T-helper 17 cell (primary cell): ENCODE results near the gene RNF151. TPM values are rescaled to one million over a fixed set of nuclear protein-coding genes. Genes with fewer than 3 reads are reported as not detected.
"Not testable (repeated sequence)": the region's sequence is repeated elsewhere in the genome, so short reads cannot be mapped to it uniquely, and the experiment has no call there.

Source experiments
- ATAC-seq: fragments of 150-1000 bp; cut with Tn5 transposase; 2 replicates; pipeline ENCODE4 v1.10.0; 2021; ENCODE audit warnings: mild to moderate bottlenecking, moderate library complexity
- DNase-seq, 3 donors: peaks; one replicate each; pipeline versions ENCODE4 v3.0.0 to v3.0.0-alpha.2; 2020 to 2021
- H3K9me3 ChIP-seq: one replicate; pipeline ENCODE4 v1.7.0; 2013; ENCODE audit warnings: low read length, mild to moderate bottlenecking; ENCODE audit not compliant: control insufficient read depth, poor library complexity, severe bottlenecking
- H3K27ac Mint-ChIP-seq: one replicate; pipeline ENCODE4 v1.8.0; 2022; ENCODE audit warnings: mild to moderate bottlenecking, moderate library complexity, mixed read lengths
- H3K27me3 Mint-ChIP-seq: one replicate; pipeline ENCODE4 v1.8.0; 2022; ENCODE audit warnings: mixed read lengths
- H3K36me3 Mint-ChIP-seq: one replicate; pipeline ENCODE4 v1.8.0; 2022; ENCODE audit warnings: low read depth, mixed read lengths
- H3K4me1 Mint-ChIP-seq: one replicate; pipeline ENCODE4 v1.8.0; 2022; ENCODE audit warnings: mild to moderate bottlenecking, mixed read lengths
- H3K4me3 Mint-ChIP-seq: one replicate; pipeline ENCODE4 v1.8.0; 2022; ENCODE audit warnings: mild to moderate bottlenecking, moderate library complexity, mixed read lengths
- total RNA-seq, 4 donors: library from RNA in 2 of 4; stranded (reverse) in 2 of 4; gene quantifications; one replicate each; pipeline ENCODE4 v1.2.3 and lab custom pipeline; 2022 to 2026

The RNF151 gene
- not detected for total RNA-seq
- 0 to 0.08 reads per million in 2 donors for total RNA-seq (lab: John Stamatoyannopoulos, UW)

GRCh38 chr16:1966460-1966859, at the start of gene RNF151:
RNF151 (plus strand) TSS chr16:1966856; CDS start chr16:1966882, 26 bp downstream.
- no peak for DNase-seq
- no peaks in the 10 kb centered on the region for H3K9me3 ChIP-seq
- ATAC-seq, result no peak
- H3K4me3 Mint-ChIP-seq, result peak within 1 kb of the TSS; percentile 93
- H3K36me3 Mint-ChIP-seq, result peaks cover 4% of the 10 kb centered on the region
- peak within 1 kb of the TSS; percentile 98 for H3K27ac Mint-ChIP-seq
- H3K27me3 Mint-ChIP-seq, result no peaks in the 10 kb centered on the region
- peaks cover 39% of the 10 kb centered on the region for H3K4me1 Mint-ChIP-seq

- peaks cover 8% of the 10 kb centered on the region for H3K4me1 Mint-ChIP-seq
- DNase-seq (no peak), ATAC-seq (no peak)
- H3K27me3 Mint-ChIP-seq, result peaks cover 45% of the 10 kb centered on the region
- H3K9me3 ChIP-seq, result no peaks in the 10 kb centered on the region
- no peak overlapping the region for H3K27ac Mint-ChIP-seq
- peaks cover 7% of the 10 kb centered on the region for H3K36me3 Mint-ChIP-seq
- peak overlapping the region; percentile 12 for H3K4me3 Mint-ChIP-seq
Measured at GRCh38 chr16:1917056-1917664, 49.5 kb upstream of the RNF151 start.

- H3K27me3 Mint-ChIP-seq, result peaks cover 51% of the 10 kb centered on the region
- no peak for DNase-seq
- peaks cover 7% of the 10 kb centered on the region for H3K36me3 Mint-ChIP-seq
- no peaks in the 10 kb centered on the region for H3K9me3 ChIP-seq
- no peak for ATAC-seq
- H3K4me3 Mint-ChIP-seq, result no peak overlapping the region
- H3K4me1 Mint-ChIP-seq, result peaks cover 8% of the 10 kb centered on the region
- no peak overlapping the region for H3K27ac Mint-ChIP-seq
Measured at GRCh38 chr16:1917665-1918350, 48.8 kb upstream of the RNF151 start.

GRCh38 chr16:1918351-1919326, 48.0 kb upstream of the RNF151 start, which contains the start of gene HS3ST6:
HS3ST6 (minus strand) TSS chr16:1918415; CDS start chr16:1918323, 92 bp downstream.
- H3K4me3 Mint-ChIP-seq, result no peak within 1 kb of the TSS
- ATAC-seq (no peak), DNase-seq (no peak)
- peaks cover 60% of the 10 kb centered on the region for H3K27me3 Mint-ChIP-seq
- peaks cover 7% of the 10 kb centered on the region for H3K36me3 Mint-ChIP-seq
- no peak within 1 kb of the TSS for H3K27ac Mint-ChIP-seq
- peaks cover 8% of the 10 kb centered on the region for H3K4me1 Mint-ChIP-seq
- H3K9me3 ChIP-seq, result no peaks in the 10 kb centered on the region

GRCh38 chr16:1919327-1919998, 47.2 kb upstream of the RNF151 start:
- ATAC-seq (no peak), DNase-seq (no peak)
- H3K27ac Mint-ChIP-seq, result no peak overlapping the region
- H3K36me3 Mint-ChIP-seq, result peaks cover 7% of the 10 kb centered on the region
- H3K9me3 ChIP-seq, result no peaks in the 10 kb centered on the region
- H3K4me3 Mint-ChIP-seq, result no peak overlapping the region
- peaks cover 8% of the 10 kb centered on the region for H3K4me1 Mint-ChIP-seq
- peaks cover 68% of the 10 kb centered on the region for H3K27me3 Mint-ChIP-seq

GRCh38 chr16:1920122-1920521, 46.5 kb upstream of the RNF151 start:
- not testable (repeated sequence) for H3K36me3 Mint-ChIP-seq, H3K9me3 ChIP-seq, H3K27ac Mint-ChIP-seq, ATAC-seq, DNase-seq, H3K4me3 Mint-ChIP-seq, H3K4me1 Mint-ChIP-seq
- H3K27me3 Mint-ChIP-seq, result peaks cover 70% of the 10 kb centered on the region

GRCh38 chr16:1920727-1921171, 45.9 kb upstream of the RNF151 start:
- peaks cover 8% of the 10 kb centered on the region for H3K4me1 Mint-ChIP-seq
- ATAC-seq, result no peak
- H3K36me3 Mint-ChIP-seq, result peaks cover 7% of the 10 kb centered on the region
- H3K27me3 Mint-ChIP-seq, result peaks cover 63% of the 10 kb centered on the region
- H3K4me3 Mint-ChIP-seq, result no peak overlapping the region
- H3K27ac Mint-ChIP-seq, result no peak overlapping the region
- H3K9me3 ChIP-seq, result no peaks in the 10 kb centered on the region
- DNase-seq, result no peak

GRCh38 chr16:1922357-1922756, 44.3 kb upstream of the RNF151 start:
- peaks cover 7% of the 10 kb centered on the region for H3K36me3 Mint-ChIP-seq
- peaks cover 6% of the 10 kb centered on the region for H3K4me1 Mint-ChIP-seq
- DNase-seq (no peak), ATAC-seq (no peak)
- no peak overlapping the region for H3K4me3 Mint-ChIP-seq
- H3K27me3 Mint-ChIP-seq, result peaks cover 48% of the 10 kb centered on the region
- H3K9me3 ChIP-seq, result no peaks in the 10 kb centered on the region
- H3K27ac Mint-ChIP-seq, result no peak overlapping the region

- Mint-ChIP-seq H3K4me1 (peaks cover 6% of the 10 kb centered on the region), H3K27me3 (peaks cover 48% of the 10 kb centered on the region), H3K4me3 (no peak overlapping the region), H3K27ac (no peak overlapping the region), H3K36me3 (peaks cover 7% of the 10 kb centered on the region)
- DNase-seq, result no peak
- no peaks in the 10 kb centered on the region for H3K9me3 ChIP-seq
- no peak for ATAC-seq
Measured at GRCh38 chr16:1923299-1924034, 43.2 kb upstream of the RNF151 start.

- ATAC-seq (no peak), DNase-seq (no peak)
- H3K4me3 Mint-ChIP-seq, result no peak overlapping the region
- no peaks in the 10 kb centered on the region for H3K9me3 ChIP-seq
- peaks cover 48% of the 10 kb centered on the region for H3K27me3 Mint-ChIP-seq
- peaks cover 7% of the 10 kb centered on the region for H3K36me3 Mint-ChIP-seq
- H3K27ac Mint-ChIP-seq, result no peak overlapping the region
- peaks cover 7% of the 10 kb centered on the region for H3K4me1 Mint-ChIP-seq
Measured at GRCh38 chr16:1924095-1924494, 42.6 kb upstream of the RNF151 start.

- H3K4me3 Mint-ChIP-seq, result no peak overlapping the region
- ATAC-seq (no peak), DNase-seq (no peak)
- no peak overlapping the region for H3K27ac Mint-ChIP-seq
- peaks cover 36% of the 10 kb centered on the region for H3K27me3 Mint-ChIP-seq
- H3K36me3 Mint-ChIP-seq, result peaks cover under 1% of the 10 kb centered on the region
- peaks cover 7% of the 10 kb centered on the region for H3K4me1 Mint-ChIP-seq
- H3K9me3 ChIP-seq, result no peaks in the 10 kb centered on the region
Measured at GRCh38 chr16:1926271-1926670, 40.4 kb upstream of the RNF151 start.

- ATAC-seq, result peak; percentile 11
- H3K27me3 Mint-ChIP-seq, result peaks cover 9% of the 10 kb centered on the region
Measured at GRCh38 chr16:1929105-1929504, 37.6 kb upstream of the RNF151 start.

More at GRCh38 chr16:1929105-1929504, 37.6 kb upstream of the RNF151 start:
- H3K9me3 ChIP-seq, result no peaks in the 10 kb centered on the region
- no peak overlapping the region for H3K27ac Mint-ChIP-seq
- no peak for DNase-seq
- H3K4me3 Mint-ChIP-seq, result peak overlapping the region; percentile 73
- peaks cover 6% of the 10 kb centered on the region for H3K4me1 Mint-ChIP-seq
- no peaks in the 10 kb centered on the region for H3K36me3 Mint-ChIP-seq
